Peyer's patch (tissue), 4 donors: ENCODE data around the gene HHIPL1.

Experiments
- CTCF ChIP-seq, 6 experiments: fragments of 450-650 bp in 4 of 6; fragments of 200-600 bp in 2 of 6; sonication (generic) in 1 of 6; IDR thresholded peaks; one replicate each; pipeline ENCODE4 v1.5.1; 2017 to 2019; ENCODE audit warnings: antibody characterized with exemption in 6 of 6, mild to moderate bottlenecking in 3 of 6, moderate library complexity in 1 of 6
- POLR2A ChIP-seq, 2 donors: fragments of 450-650 bp; IDR thresholded peaks; one replicate each; pipeline ENCODE4 v1.5.1; 2017; ENCODE audit warnings: antibody characterized with exemption in 2 of 2, mild to moderate bottlenecking in 2 of 2, moderate library complexity in 2 of 2

GRCh38 chr14:99699085-99699760 lies 54.3 kb downstream of the HHIPL1 start:
- TF ChIP-seq CTCF (IDR thresholded peaks at IDR 0.05) (no peak), POLR2A (IDR thresholded peaks at IDR 0.05) (no peak)
